HepG2 (cell line): ENCODE measurements around the gene PIEZO1. TPM values are rescaled to one million over a fixed set of nuclear protein-coding genes. Genes with fewer than 3 reads are reported as not detected.

Experiments used
- AHR ChIP-seq: IDR thresholded peaks from 2 replicates; pipeline ENCODE4 v1.6.1; 2018; ENCODE audit warnings: missing genetic modification reagents, missing compliant biosample characterization
- EEA1 ChIP-seq: sonication (generic); formaldehyde crosslinking; IDR thresholded peaks from 2 replicates; pipeline ENCODE4 v1.5.1; 2020; ENCODE audit warnings: mild to moderate bottlenecking, missing genetic modification reagents, borderline replicate concordance
- FLYWCH1 ChIP-seq: sonication (generic); formaldehyde crosslinking; IDR thresholded peaks from 2 replicates; pipeline ENCODE4 v1.8.1; 2023; ENCODE audit warnings: mild to moderate bottlenecking, missing genetic modification reagents
- HNF1A ChIP-seq, 2 experiments: sonication (generic) in 1 of 2; formaldehyde crosslinking in 1 of 2; IDR thresholded peaks; 2 replicates each; pipeline versions ENCODE4 v1.4.0 to v1.6.1; 2016 to 2020; ENCODE audit warnings: borderline replicate concordance in 1 of 2, low read depth in 1 of 2, mild to moderate bottlenecking in 1 of 2, missing genetic modification reagents in 1 of 2
- MYC ChIP-seq: sonication (generic); formaldehyde crosslinking; IDR thresholded peaks from 2 replicates; pipeline ENCODE4 v1.9.0; 2021; ENCODE audit warnings: missing genetic modification reagents, borderline replicate concordance
- PAF1 ChIP-seq: IDR thresholded peaks from 2 replicates; pipeline ENCODE4 v1.6.1; 2016; ENCODE audit warnings: missing genetic modification reagents, missing compliant biosample characterization
- RORA ChIP-seq: sonication (generic); formaldehyde crosslinking; IDR thresholded peaks from 2 replicates; pipeline ENCODE4 v1.5.0; 2020; ENCODE audit warnings: mild to moderate bottlenecking, missing genetic modification reagents, moderate library complexity
- SMYD3 ChIP-seq: sonication (generic); formaldehyde crosslinking; IDR thresholded peaks from 2 replicates; pipeline ENCODE4 v1.8.1; 2023; ENCODE audit warnings: mild to moderate bottlenecking, missing genetic modification reagents
- YY1 ChIP-seq: IDR thresholded peaks from 2 replicates; pipeline ENCODE4 v1.6.1; 2011; ENCODE audit warnings: low read length, low read depth, moderate library complexity, mild to moderate bottlenecking; ENCODE audit not compliant: insufficient read depth, insufficient replicate concordance
- ZBTB37 ChIP-seq: sonication (generic); formaldehyde crosslinking; IDR thresholded peaks from 2 replicates; pipeline ENCODE4 v1.4.0; 2020; ENCODE audit warnings: mild to moderate bottlenecking, missing genetic modification reagents
- ZC3H13 ChIP-seq: sonication (generic); formaldehyde crosslinking; IDR thresholded peaks from 2 replicates; pipeline ENCODE4 v1.8.1; 2023; ENCODE audit warnings: mild to moderate bottlenecking, missing genetic modification reagents, moderate library complexity
- ZC3H4 ChIP-seq: sonication (generic); formaldehyde crosslinking; IDR thresholded peaks from 2 replicates; pipeline ENCODE4 v1.4.0; 2020; ENCODE audit warnings: missing genetic modification reagents, borderline replicate concordance
- ZMAT3 ChIP-seq: sonication (generic); formaldehyde crosslinking; conservative IDR thresholded peaks from 2 replicates; pipeline ENCODE4 v1.7.0; 2021; ENCODE audit warnings: missing genetic modification reagents
- ZNF780A ChIP-seq: sonication (generic); formaldehyde crosslinking; IDR thresholded peaks from 2 replicates; pipeline ENCODE4 v1.8.0; 2022; ENCODE audit warnings: mild to moderate bottlenecking, missing genetic modification reagents, moderate library complexity
- ZNF879 ChIP-seq: sonication (generic); formaldehyde crosslinking; IDR thresholded peaks from 2 replicates; pipeline ENCODE4 v1.8.1; 2023; ENCODE audit warnings: missing genetic modification reagents
- ZSCAN12 ChIP-seq: sonication (generic); formaldehyde crosslinking; IDR thresholded peaks from 2 replicates; pipeline ENCODE4 v1.9.0; 2021; ENCODE audit warnings: mild to moderate bottlenecking, missing genetic modification reagents
- polyA plus RNA-seq, 8 experiments: library from polyadenylated mRNA; depleted of rRNA in 3 of 8; stranded (reverse) in 7 of 8; unstranded in 1 of 8; fragments of >200 nt; fragmentation: Illumina TruSeq in 4 of 8; extraction: Trizol in 4 of 8; gene quantifications; 2 replicates each; pipeline versions ENCODE4 v1.2.1 to v1.2.3, GENCODE V29; 2011 to 2016; ENCODE audit warnings: low read depth in 4 of 8, missing spikeins in 1 of 8, mixed read lengths in 1 of 8; ENCODE audit not compliant: insufficient read depth in 1 of 8
- total RNA-seq, 5 experiments: library from RNA; depleted of rRNA; stranded (reverse); fragments of >200 nt; fragmentation: Illumina TruSeq; extraction: Trizol; gene quantifications; 2 replicates each; pipeline ENCODE4 v1.2.3, GENCODE V29; 2016; ENCODE audit warnings: low read depth in 1 of 5
- TF ChIP-seq, protein P1 (sequence below): sonication (generic); formaldehyde crosslinking; IDR thresholded peaks from 2 replicates; pipeline ENCODE4 v1.8.1; 2023; ENCODE audit warnings: mild to moderate bottlenecking, inconsistent platforms, moderate library complexity, missing genetic modification reagents, borderline replicate concordance
- TF ChIP-seq, protein P2 (sequence below): IDR thresholded peaks from 2 replicates; pipeline ENCODE4 v1.6.1; 2016; ENCODE audit warnings: low read depth

PIEZO1 gene
- total and polyA plus RNA-seq, 2 of the 13 experiments (the other 11 are each of a cell fraction or from before 2014, with no cell fraction given), result 67.9 to 85.0 TPM

- TF ChIP-seq HNF1A (IDR thresholded peaks at IDR 0.05; ENCODE audit: low read depth) (no peak), HNF1A (CRISPR knock-in tag; IDR thresholded peaks at IDR 0.05; ENCODE audit: borderline replicate concordance) (peak; percentile 58; the same call in 1 of the 2 replicates), ZSCAN12 (0 out of 2 replicates have a peak, but pooled peaks have one; percentile 23), PAF1 (CRISPR knock-in tag) (no peak), ZC3H4 (no peak), EEA1 (CRISPR knock-in tag) (no peak; the same call in 1 of the 2 replicates), RORA (CRISPR knock-in tag) (no peak), FLYWCH1 (no peak), AHR (CRISPR knock-in tag) (peak; percentile 74), YY1 (peak; percentile 93), ZMAT3 (peak; percentile 93), ZNF879 (CRISPR knock-in tag) (peak; percentile 98), ZC3H13 (peak; percentile 93), SMYD3 (CRISPR knock-in tag) (peak; percentile 79; the same call in 1 of the 2 replicates), ZNF780A (peak; percentile 68; the same call in 1 of the 2 replicates), MYC (CRISPR knock-in tag) (peak; percentile 98), ZBTB37 (no peak)
- TF ChIP-seq, protein P1, sequence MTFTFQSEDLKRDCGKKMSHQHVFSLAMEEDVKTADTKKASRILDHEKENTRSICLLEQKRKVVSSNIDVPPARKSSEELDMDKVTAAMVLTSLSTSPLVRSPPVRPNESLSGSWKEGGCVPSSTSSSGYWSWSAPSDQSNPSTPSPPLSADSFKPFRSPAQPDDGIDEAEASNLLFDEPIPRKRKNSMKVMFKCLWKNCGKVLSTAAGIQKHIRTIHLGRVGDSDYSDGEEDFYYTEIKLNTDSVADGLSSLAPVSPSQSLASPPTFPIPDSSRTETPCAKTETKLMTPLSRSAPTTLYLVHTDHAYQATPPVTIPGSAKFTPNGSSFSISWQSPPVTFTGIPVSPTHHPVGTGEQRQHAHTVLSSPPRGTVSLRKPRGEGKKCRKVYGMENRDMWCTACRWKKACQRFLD (CRISPR knock-in tag), result peak; percentile 99; the same call in 1 of the 2 replicates
- TF ChIP-seq, protein P2, sequence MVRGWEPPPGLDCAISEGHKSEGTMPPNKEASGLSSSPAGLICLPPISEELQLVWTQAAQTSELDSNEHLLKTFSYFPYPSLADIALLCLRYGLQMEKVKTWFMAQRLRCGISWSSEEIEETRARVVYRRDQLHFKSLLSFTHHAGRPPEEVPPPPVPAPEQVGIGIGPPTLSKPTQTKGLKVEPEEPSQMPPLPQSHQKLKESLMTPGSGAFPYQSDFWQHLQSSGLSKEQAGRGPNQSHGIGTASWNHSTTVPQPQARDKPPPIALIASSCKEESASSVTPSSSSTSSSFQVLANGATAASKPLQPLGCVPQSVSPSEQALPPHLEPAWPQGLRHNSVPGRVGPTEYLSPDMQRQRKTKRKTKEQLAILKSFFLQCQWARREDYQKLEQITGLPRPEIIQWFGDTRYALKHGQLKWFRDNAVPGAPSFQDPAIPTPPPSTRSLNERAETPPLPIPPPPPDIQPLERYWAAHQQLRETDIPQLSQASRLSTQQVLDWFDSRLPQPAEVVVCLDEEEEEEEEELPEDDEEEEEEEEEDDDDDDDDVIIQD (CRISPR knock-in tag), result no peak
Observed at GRCh38 chr16:88811769-88812512, 26.9 kb upstream of the PIEZO1 start, which contains the start of gene APRT (continued).
